HCT116 (cell line): ENCODE measurements around the gene COX20. TPM values are rescaled to one million over a fixed set of nuclear protein-coding genes. Genes with fewer than 3 reads are reported as not detected.

Source experiments
- ATAC-seq: fragments of 200-7000 bp; cut with Tn5 transposase; 2 replicates; pipeline ENCODE4 v1.9.1; 2020; ENCODE audit warnings: mild to moderate bottlenecking, moderate library complexity
- BruUV-seq: library from RNA; stranded (reverse); fragments of 400-500 nt; replicated peaks from 2 replicates; lab custom pipeline; 2021; lab: Mats Ljungman, UMichigan
- CTCF ChIA-PET: fragments of 300-600 bp; sonication (Branson Sonifier 250); formaldehyde crosslinking; loops from one replicate; lab custom pipeline; 2021; ENCODE audit warnings: antibody characterized with exemption; lab: Charles Lee
- POLR2A ChIA-PET: fragments of 300-600, 350-600 bp; sonication (Branson Sonifier 250); formaldehyde crosslinking; loops from one replicate; lab custom pipeline; 2021; ENCODE audit warnings: antibody characterized with exemption; lab: Charles Lee
- RAD21 ChIA-PET, 2 experiments: fragments of 300-600 bp; sonication (Branson Sonifier 250); formaldehyde crosslinking; loops; one replicate each; lab custom pipeline; 2023; ENCODE audit warnings: low total read pairs in 2 of 2; ENCODE audit not compliant: uncharacterized antibody in 2 of 2, unreplicated experiment in 2 of 2, low non-redundant PET in 1 of 2; lab: Charles Lee
- DNase-seq: peaks from one replicate; pipeline ENCODE4 v3.0.0-alpha.2; 2010; ENCODE audit warnings: low read depth, low spot score
- H2AFZ ChIP-seq: fragments of 200-600 bp; shearing (Covaris generic), sonication (generic); 2 replicates; pipeline ENCODE4 v1.6.1; 2017; ENCODE audit warnings: low read depth, mixed run types, mixed read lengths, antibody characterized with exemption, low read length; ENCODE audit not compliant: poor library complexity, severe bottlenecking
- H3K27ac ChIP-seq: 2 replicates; pipeline ENCODE4 v1.5.1; 2012; ENCODE audit warnings: low read depth, low read length
- H3K27me3 ChIP-seq: fragments of 200-600 bp; sonication (generic); 2 replicates; pipeline ENCODE4 v1.6.1; 2016; ENCODE audit warnings: mixed run types, low read length, mixed read lengths; ENCODE audit not compliant: insufficient read depth
- H3K36me3 ChIP-seq, 2 experiments: fragments of 200-500 bp in 1 of 2; fragments of 200-600 bp in 1 of 2; sonication (Bioruptor generic) in 1 of 2; sonication (generic) in 1 of 2; 2 replicates each; pipeline versions ENCODE4 v1.5.1 to v1.6.1; 2014 to 2016; ENCODE audit warnings: low read length in 2 of 2, inconsistent platforms in 1 of 2, mixed read lengths in 1 of 2, mixed run types in 1 of 2; ENCODE audit not compliant: insufficient read depth in 2 of 2, control insufficient read depth in 1 of 2
- H3K4me1 ChIP-seq, 2 experiments: fragments of 200-600 bp in 1 of 2; sonication (generic) in 1 of 2; 2 replicates each; pipeline versions ENCODE4 v1.5.1 to v1.6.1; 2012 to 2017; ENCODE audit warnings: low read length in 2 of 2, inconsistent platforms in 1 of 2, mild to moderate bottlenecking in 1 of 2, mixed read lengths in 1 of 2, mixed run types in 1 of 2, moderate library complexity in 1 of 2; ENCODE audit not compliant: insufficient read depth in 2 of 2, control insufficient read depth in 1 of 2
- H3K4me2 ChIP-seq: fragments of 200-600 bp; sonication (generic); 2 replicates; pipeline ENCODE4 v1.6.1; 2017; ENCODE audit warnings: mixed run types, low read length, mixed read lengths
- H3K4me3 ChIP-seq, 2 experiments: fragments of 200-600 bp in 1 of 2; sonication (generic) in 1 of 2; replicated peaks in 1 of 2; 2 replicates each; pipeline ENCODE4 v1.5.1; 2011 to 2016; ENCODE audit warnings: low read length in 2 of 2, control low read depth in 1 of 2, low read depth in 1 of 2, mild to moderate bottlenecking in 1 of 2, mixed read lengths in 1 of 2, mixed run types in 1 of 2
- H3K79me2 ChIP-seq: fragments of 200-600 bp; sonication (generic); 2 replicates; pipeline ENCODE4 v1.6.1; 2017; ENCODE audit warnings: mild to moderate bottlenecking, mixed run types, low read length, moderate library complexity, mixed read lengths; ENCODE audit not compliant: insufficient read depth
- H3K9ac ChIP-seq: fragments of 200-600 bp; sonication (generic); 2 replicates; pipeline ENCODE4 v1.6.1; 2016; ENCODE audit warnings: low read length, mixed read lengths
- H3K9me2 ChIP-seq: fragments of 200-600 bp; sonication (generic), shearing (Covaris generic); 2 replicates; pipeline ENCODE4 v1.6.1; 2017; ENCODE audit warnings: mixed run types, mild to moderate bottlenecking, moderate library complexity; ENCODE audit not compliant: insufficient read depth
- H3K9me3 ChIP-seq, 2 experiments: fragments of 200-500 bp in 1 of 2; fragments of 200-600 bp in 1 of 2; sonication (Bioruptor generic) in 1 of 2; sonication (generic) in 1 of 2; 2 replicates each; pipeline ENCODE4 v1.6.1; 2014 to 2017; ENCODE audit warnings: low read length in 2 of 2, mixed read lengths in 2 of 2, inconsistent platforms in 1 of 2, low read depth in 1 of 2, mild to moderate bottlenecking in 1 of 2, mixed run types in 1 of 2, moderate library complexity in 1 of 2; ENCODE audit not compliant: control insufficient read depth in 1 of 2, insufficient read depth in 1 of 2
- H4K20me1 ChIP-seq: fragments of 200-600 bp; sonication (generic), shearing (Covaris generic); 2 replicates; pipeline ENCODE4 v1.6.1; 2017; ENCODE audit warnings: mixed run types, mild to moderate bottlenecking, moderate library complexity; ENCODE audit not compliant: insufficient read depth
- EGR1 ChIP-seq: IDR thresholded peaks from 2 replicates; pipeline ENCODE4 v1.6.1; 2012; ENCODE audit warnings: low read depth
- EZH2 ChIP-seq: fragments of 200-600 bp; sonication (generic); IDR thresholded peaks from 2 replicates; pipeline ENCODE4 v1.6.1; 2017; ENCODE audit warnings: antibody characterized with exemption, mixed run types
- POLR2A ChIP-seq: IDR thresholded peaks from 2 replicates; pipeline ENCODE4 v1.7.0; 2011; ENCODE audit warnings: borderline replicate concordance; ENCODE audit not compliant: insufficient read depth, insufficient read length; ENCODE audit errors: extremely low read depth
- POLR2AphosphoS5 ChIP-seq: IDR thresholded peaks from 2 replicates; pipeline ENCODE4 v1.6.1; 2011; ENCODE audit warnings: mild to moderate bottlenecking, low read depth, low read length, moderate library complexity
- RAD21 ChIP-seq: IDR thresholded peaks from 2 replicates; pipeline ENCODE4 v1.6.1; 2012; ENCODE audit warnings: low read depth, mild to moderate bottlenecking
- REST ChIP-seq: IDR thresholded peaks from 2 replicates; pipeline ENCODE4 v1.6.1; 2012; ENCODE audit warnings: low read depth
- SIN3A ChIP-seq: IDR thresholded peaks from 2 replicates; pipeline ENCODE4 v1.6.1; 2012; ENCODE audit warnings: low read depth
- YY1 ChIP-seq: IDR thresholded peaks from 2 replicates; pipeline ENCODE4 v1.6.1; 2011; ENCODE audit warnings: low read length, low read depth, moderate library complexity, mild to moderate bottlenecking; ENCODE audit not compliant: insufficient replicate concordance; ENCODE audit errors: extremely low read depth
- intact Hi-C: fragments of 100-400 bp; cut with micrococcal nuclease; formaldehyde crosslinking; loops from 2 replicates; pipeline ENCODE4 v1.10.0; 2022
- total RNA-seq: library from RNA; stranded (reverse); gene quantifications from one replicate; pipeline ENCODE4 v1.2.1, GENCODE V29; 2021; ENCODE audit not compliant: unreplicated experiment
- TF ChIP-seq, protein P1 (sequence below): IDR thresholded peaks from 2 replicates; pipeline ENCODE4 v1.6.1; 2011; ENCODE audit warnings: mild to moderate bottlenecking, low read length, moderate library complexity; ENCODE audit not compliant: insufficient replicate concordance; ENCODE audit errors: extremely low read depth

COX20 gene
- total RNA-seq, 1 experiment from 2014 or later: 48.1 TPM

GRCh38 chr1:244826712-244827111 lies 8.7 kb upstream of the COX20 start:
- no peak for ATAC-seq
- Histone ChIP-seq H3K9me3 (no peaks in the 10 kb centered on the region), H3K4me1 (peaks cover 10 to 18% of the 10 kb centered on the region in 2 experiments), H3K27ac (no peak overlapping the region), H2AFZ (no peak overlapping the region), H3K4me3 (no peak overlapping the region), H3K9me2 (no peaks in the 10 kb centered on the region), H3K4me2 (no peak overlapping the region), H3K9ac (no peak overlapping the region), H3K36me3 (no peaks in the 10 kb centered on the region), H3K27me3 (no peaks in the 10 kb centered on the region), H3K79me2 (no peaks in the 10 kb centered on the region), H4K20me1 (no peaks in the 10 kb centered on the region)
- ChIA-PET CTCF (interaction anchor here (2.2 kb wide), 1 partner anchor 25 kb away, joined by 6 read pairs; no protein-coding TSS in a partner anchor), POLR2A (no interaction called here), RAD21 (no interaction called here)
- intact Hi-C loops: no loop called here
- TF ChIP-seq EGR1: no peak
- TF ChIP-seq SIN3A: no peak
- no peak for TF ChIP-seq RAD21
- TF ChIP-seq, protein P1, sequence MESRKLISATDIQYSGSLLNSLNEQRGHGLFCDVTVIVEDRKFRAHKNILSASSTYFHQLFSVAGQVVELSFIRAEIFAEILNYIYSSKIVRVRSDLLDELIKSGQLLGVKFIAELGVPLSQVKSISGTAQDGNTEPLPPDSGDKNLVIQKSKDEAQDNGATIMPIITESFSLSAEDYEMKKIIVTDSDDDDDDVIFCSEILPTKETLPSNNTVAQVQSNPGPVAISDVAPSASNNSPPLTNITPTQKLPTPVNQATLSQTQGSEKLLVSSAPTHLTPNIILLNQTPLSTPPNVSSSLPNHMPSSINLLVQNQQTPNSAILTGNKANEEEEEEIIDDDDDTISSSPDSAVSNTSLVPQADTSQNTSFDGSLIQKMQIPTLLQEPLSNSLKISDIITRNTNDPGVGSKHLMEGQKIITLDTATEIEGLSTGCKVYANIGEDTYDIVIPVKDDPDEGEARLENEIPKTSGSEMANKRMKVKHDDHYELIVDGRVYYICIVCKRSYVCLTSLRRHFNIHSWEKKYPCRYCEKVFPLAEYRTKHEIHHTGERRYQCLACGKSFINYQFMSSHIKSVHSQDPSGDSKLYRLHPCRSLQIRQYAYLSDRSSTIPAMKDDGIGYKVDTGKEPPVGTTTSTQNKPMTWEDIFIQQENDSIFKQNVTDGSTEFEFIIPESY: no peak
- no peak for TF ChIP-seq POLR2AphosphoS5
- no peak for TF ChIP-seq YY1
- TF ChIP-seq EZH2: no peak
- no peak for TF ChIP-seq POLR2A
- TF ChIP-seq REST: no peak
- no peak for DNase-seq
- BruUV-seq: no TSS peak
